Hepatocyte (in vitro differentiated cells): Measurements from ENCODE around the gene CATSPERB.

Experiments
- EZH2phosphoT487 ChIP-seq: fragments of 200-600 bp; sonication (generic); IDR thresholded peaks from one replicate; pipeline ENCODE4 v1.6.1; 2018; ENCODE audit warnings: antibody characterized with exemption, mild to moderate bottlenecking, low read depth, moderate library complexity; ENCODE audit not compliant: unreplicated experiment, severe bottlenecking
- TF ChIP-seq, protein P1 (sequence below): fragments of 200-600 bp; sonication (generic); IDR thresholded peaks from 2 replicates; pipeline ENCODE4 v1.5.1; 2016; ENCODE audit warnings: antibody characterized with exemption, mild to moderate bottlenecking; ENCODE audit not compliant: poor library complexity

DNA sequence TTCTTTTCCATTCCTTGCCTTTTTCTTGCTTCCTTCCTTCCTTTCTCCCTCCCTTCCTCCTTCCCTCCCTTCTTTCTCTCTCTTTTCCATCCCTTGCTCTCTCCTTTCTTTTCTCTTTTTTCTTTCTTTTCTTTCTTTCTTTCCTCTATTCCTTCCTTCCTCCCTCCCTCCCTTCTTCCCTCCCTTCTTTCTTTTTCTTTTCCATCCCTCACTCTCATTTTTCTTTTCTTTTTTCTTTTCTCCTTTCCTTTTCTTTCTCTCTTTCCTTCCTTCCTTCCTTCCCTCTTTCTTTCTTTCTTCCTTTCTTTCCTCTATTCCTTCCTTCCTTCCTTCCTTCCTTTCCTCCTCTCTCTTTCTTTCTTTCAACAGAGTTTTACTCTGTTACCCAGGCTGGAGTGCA lies 186.7 kb downstream of the CATSPERB start:
- TF ChIP-seq EZH2phosphoT487: no peak
- TF ChIP-seq, protein P1, sequence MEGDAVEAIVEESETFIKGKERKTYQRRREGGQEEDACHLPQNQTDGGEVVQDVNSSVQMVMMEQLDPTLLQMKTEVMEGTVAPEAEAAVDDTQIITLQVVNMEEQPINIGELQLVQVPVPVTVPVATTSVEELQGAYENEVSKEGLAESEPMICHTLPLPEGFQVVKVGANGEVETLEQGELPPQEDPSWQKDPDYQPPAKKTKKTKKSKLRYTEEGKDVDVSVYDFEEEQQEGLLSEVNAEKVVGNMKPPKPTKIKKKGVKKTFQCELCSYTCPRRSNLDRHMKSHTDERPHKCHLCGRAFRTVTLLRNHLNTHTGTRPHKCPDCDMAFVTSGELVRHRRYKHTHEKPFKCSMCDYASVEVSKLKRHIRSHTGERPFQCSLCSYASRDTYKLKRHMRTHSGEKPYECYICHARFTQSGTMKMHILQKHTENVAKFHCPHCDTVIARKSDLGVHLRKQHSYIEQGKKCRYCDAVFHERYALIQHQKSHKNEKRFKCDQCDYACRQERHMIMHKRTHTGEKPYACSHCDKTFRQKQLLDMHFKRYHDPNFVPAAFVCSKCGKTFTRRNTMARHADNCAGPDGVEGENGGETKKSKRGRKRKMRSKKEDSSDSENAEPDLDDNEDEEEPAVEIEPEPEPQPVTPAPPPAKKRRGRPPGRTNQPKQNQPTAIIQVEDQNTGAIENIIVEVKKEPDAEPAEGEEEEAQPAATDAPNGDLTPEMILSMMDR: no peak
